Kidney capillary endothelial cell (primary cell): ENCODE results near the gene RNASE1.
"Not testable (repeated sequence)": the region's sequence is repeated elsewhere in the genome, so short reads cannot be mapped to it uniquely, and the experiment has no call there.

Experiments
- DNase-seq: peaks from one replicate; pipeline ENCODE4 v3.0.0-alpha.2; 2018; ENCODE audit warnings: low spot score

Gene RNASE1

DNA sequence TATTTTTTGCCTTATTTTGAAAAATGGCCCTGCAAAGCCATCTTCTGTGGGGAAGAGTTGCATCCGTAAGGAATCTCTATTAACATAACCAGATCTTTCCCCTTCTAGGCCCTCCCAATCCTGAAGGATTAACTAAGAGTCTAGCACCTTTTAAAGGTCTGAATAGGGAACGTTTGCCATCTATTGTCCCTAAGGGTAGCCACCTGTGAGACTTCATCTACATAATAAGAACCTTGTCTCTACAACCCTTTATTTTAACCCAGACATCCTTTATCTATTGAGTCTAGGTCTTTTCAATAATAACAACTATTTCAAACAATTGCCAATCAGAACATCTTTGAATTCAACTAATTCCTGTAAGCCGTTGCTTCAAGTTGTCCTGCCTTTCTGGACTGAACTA is 30.0 kb downstream of the RNASE1 start:
- DNase-seq = no peak

GRCh38 chr14:20769421-20769820 is 33.2 kb downstream of the RNASE1 start:
- DNase-seq = no peak

GRCh38 chr14:20768593-20768892 is 34.1 kb downstream of the RNASE1 start:
- no peak for DNase-seq

DNA sequence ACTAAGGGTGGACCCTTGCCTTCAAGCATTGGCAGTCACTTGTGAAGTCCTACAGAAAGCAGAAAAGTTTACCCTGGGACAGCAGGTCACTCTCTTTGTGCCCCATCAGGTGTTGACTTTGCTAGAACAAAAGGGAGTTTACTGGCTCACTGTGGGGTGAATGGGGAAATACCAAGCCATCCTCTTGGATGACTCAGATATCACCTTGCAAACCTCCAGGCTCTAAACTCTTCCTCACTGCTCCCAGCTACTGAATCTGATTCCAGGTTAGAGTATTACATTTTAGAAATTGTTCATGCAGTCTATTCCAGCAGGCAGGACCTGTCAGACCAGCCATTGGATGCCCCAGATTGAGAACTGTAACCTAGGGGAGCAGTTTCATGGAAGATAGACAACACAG is 41.7 kb downstream of the RNASE1 start:
- DNase-seq = no peak

DNA sequence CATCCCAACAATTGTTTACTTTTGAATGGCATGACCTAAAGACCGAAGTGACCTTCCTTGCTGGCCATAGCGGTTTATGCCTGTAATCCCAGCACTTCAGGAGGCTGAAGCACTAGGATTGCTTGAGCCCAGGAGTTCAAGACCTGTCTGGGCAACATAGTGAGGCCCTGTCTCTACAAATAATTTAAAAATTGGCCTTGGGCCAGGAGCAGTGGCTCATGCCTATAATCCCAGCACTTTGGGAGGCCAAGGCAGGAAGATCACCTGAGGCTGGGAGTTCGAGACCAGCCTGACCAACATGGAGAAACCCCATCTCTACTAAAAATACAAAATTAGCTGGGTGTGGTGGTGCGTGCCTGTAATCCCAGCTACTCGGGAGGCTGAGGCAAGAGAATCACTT is 43.2 kb downstream of the RNASE1 start:
- DNase-seq = not testable (repeated sequence)

- DNase-seq = no peak
Measured at GRCh38 chr14:20757965-20758364, 44.7 kb downstream of the RNASE1 start.

DNA sequence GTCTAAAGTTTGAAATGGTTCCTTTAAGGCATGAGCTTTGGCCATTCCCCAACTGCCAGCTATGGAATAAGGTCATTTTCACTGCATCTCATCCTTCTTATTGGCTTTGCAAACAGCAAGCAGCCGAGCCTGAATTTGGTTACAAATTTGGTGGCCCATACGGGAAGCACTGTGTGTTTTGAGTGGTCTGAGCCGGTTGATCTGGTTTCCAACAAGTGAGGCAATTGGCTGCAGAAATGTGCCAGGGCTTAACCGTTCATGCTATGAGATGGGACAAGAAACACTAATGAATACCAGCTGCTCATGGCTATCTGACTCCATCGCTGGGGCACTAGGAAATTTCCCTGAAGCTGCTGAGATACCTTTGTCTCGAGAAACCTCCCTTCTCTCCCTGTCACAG is 47.6 kb downstream of the RNASE1 start:
- DNase-seq = no peak

DNA sequence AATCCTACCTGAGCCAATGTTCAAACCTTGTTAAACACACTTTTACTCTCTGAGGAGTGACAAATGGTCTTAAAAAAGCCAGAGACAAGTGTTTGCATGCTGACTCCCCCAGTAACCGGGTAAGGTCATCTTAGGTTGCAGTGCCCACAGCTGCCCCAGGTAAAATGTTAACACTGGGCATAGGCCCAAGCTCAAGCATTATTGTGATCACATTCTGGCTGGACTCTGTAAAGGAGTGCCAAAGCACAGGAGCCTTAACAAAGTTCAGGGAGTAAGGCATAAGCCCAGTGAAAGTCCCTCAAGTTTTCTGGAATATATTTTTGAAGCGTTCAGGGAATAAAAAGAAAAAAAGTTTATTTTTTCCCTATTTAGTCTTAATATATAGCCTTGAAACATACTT is 48.3 kb downstream of the RNASE1 start:
- no peak for DNase-seq

DNA sequence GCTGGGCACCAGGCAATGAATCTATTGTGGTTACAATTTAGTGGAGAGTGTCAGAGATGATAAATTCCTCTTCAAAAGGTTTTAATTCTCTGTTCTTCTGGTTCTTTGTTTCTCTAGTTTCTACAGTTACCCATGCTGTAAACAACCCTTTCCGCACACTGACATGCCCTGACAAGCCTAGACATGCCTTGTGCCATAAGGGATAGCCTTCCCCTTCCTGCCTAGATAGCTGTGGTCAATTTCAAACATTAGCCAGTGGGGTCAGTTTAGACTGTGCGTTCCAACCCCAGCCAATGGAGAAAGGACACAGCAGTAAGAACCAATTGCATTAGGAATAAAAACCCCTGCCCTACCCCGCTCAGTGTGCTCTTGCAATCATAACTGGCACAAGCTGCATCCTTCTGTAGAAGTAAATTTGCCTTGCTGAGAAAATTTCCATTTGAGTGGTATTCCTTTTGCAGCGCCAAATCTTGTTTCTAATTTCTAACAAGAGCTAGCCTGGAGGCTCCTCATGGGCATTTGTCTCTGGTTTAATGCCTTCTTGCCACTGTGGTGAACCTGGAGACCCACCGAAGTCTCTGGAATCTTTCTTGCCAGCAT is 50.6 kb downstream of the RNASE1 start:
- DNase-seq = no peak
